Raji (cell line): ENCODE measurements around the gene NIPAL3.

ENCODE experiments used
- POLR2A ChIP-seq: IDR thresholded peaks from 2 replicates; pipeline ENCODE4 v1.6.1; 2011; ENCODE audit warnings: low read depth, low read length, control low read depth; ENCODE audit not compliant: insufficient read depth

NIPAL3 gene

GRCh38 chr1:24459551-24460266 is 44.1 kb downstream of the NIPAL3 start:
- no peak for TF ChIP-seq POLR2A

- TF ChIP-seq POLR2A: no peak
These were observed 48.5 kb downstream of the NIPAL3 start for GRCh38 chr1:24463776-24464735.

GRCh38 chr1:24465099-24465498 is 49.5 kb downstream of the NIPAL3 start:
- TF ChIP-seq POLR2A: no peak

GRCh38 chr1:24465638-24466037 is 50.0 kb downstream of the NIPAL3 start:
- TF ChIP-seq POLR2A: no peak

- no peak for TF ChIP-seq POLR2A
These were observed 53.2 kb downstream of the NIPAL3 start for GRCh38 chr1:24468685-24469316.

GRCh38 chr1:24470592-24470991 is 55.0 kb downstream of the NIPAL3 start:
- no peak for TF ChIP-seq POLR2A

GRCh38 chr1:24472527-24473251 is 57.1 kb downstream of the NIPAL3 start:
- no peak for TF ChIP-seq POLR2A

GRCh38 chr1:24474193-24474592 is 58.6 kb downstream of the NIPAL3 start:
- TF ChIP-seq POLR2A: no peak

- TF ChIP-seq POLR2A: no peak
These were observed 60.1 kb downstream of the NIPAL3 start for GRCh38 chr1:24475700-24476099.

GRCh38 chr1:24476571-24476970 is 61.0 kb downstream of the NIPAL3 start:
- TF ChIP-seq POLR2A: no peak

GRCh38 chr1:24477309-24477708 is 61.7 kb downstream of the NIPAL3 start:
- TF ChIP-seq POLR2A: no peak

- 0 out of 2 replicates have a peak, but pooled peaks have one; percentile 11 for TF ChIP-seq POLR2A
These were observed 65.5 kb downstream of the NIPAL3 start for GRCh38 chr1:24481101-24481500.

GRCh38 chr1:24481843-24482610 is 66.4 kb downstream of the NIPAL3 start:
- no peak; the same call in 1 of the 2 replicates for TF ChIP-seq POLR2A

GRCh38 chr1:24483441-24483840 is 67.8 kb downstream of the NIPAL3 start:
- TF ChIP-seq POLR2A: no peak
